ENCODE data around the gene MAGI1.

Gene MAGI1

GRCh38 chr3:65604863-65605526 lies 433.7 kb downstream of the MAGI1 start:
- no peak for DNase-seq

DNA sequence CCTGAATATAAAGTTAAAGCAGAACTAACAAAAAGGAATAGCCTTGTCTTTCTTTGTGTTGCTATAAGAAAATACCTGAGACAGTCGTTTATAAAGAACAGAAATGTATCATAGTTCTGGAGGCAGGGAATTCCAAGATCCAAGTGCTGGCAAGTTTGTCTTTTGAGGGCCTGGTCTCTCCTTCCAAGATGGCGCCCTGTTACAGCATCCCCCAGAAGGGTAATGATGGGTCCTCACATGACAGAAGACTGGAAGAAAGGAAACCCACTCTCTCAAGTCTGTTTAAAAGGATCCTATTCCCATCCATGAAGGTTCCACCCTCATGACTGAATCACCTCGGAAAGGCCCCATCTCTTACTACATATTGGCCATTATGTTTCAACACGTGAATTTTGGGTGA lies 435.1 kb downstream of the MAGI1 start:
- no peak for DNase-seq

- no peak for DNase-seq
Observed at GRCh38 chr3:65600888-65601287, 437.8 kb downstream of the MAGI1 start.

DNA sequence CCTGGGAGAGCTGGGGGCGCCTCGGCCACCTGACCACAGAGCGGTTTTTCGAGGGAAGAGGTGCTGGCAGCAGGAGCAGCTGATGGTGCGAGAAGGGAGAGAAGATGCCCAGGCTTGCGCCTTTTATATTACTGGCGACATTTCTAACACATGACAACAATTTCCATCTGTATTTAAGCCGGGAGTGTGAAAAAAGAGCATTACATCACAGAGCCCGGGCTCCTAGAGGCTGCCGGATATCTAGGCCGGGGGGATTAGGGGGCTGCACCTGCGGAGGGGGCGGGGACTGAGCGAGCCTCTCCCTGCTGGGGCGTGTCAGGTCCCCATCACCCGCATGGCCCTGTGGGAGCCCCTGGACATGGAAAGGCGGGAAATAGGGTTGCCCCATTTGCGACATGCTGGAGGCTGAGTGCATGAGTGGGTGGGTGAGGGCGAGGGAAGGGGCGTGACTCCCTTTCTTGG lies 440.7 kb downstream of the MAGI1 start:
- DNase-seq: no peak

DNA sequence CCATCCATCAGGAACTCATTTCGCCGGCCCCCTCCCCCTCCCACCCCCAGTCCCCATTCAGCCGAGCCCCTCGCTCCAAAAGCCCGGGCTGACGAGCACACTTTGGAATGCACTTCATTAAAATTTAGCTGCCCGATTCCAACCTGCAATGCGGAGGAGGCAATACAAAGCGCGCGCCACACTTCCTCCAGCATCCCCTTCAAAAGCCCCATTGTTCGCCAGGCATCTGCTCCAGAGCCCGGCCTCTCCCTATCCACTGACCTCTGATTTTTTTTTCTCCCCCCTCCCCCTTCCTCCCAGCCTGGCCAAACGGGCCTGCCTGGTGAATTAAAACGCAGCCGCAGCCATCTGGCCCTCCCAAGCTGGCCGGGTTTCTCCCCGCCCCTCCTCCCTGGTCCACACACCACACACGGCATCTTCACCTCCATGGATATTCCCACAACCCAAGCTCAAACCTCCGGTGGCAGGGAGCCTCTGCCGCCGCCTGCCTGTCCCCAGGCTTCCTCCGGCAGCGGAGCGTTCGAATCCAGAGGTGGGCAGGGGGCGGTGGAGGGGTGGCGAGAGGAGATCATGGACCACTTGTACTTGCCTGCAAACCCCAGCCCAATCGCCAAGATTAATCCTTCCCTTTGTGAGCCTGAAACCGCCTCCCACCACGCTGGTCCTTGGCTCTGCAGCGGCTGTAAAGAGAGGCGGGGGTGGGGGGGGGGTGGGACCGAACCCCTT lies 441.3 kb downstream of the MAGI1 start:
- DNase-seq: no peak

- DNase-seq: no peak
Observed at GRCh38 chr3:65596571-65597225, 442.0 kb downstream of the MAGI1 start.

DNA sequence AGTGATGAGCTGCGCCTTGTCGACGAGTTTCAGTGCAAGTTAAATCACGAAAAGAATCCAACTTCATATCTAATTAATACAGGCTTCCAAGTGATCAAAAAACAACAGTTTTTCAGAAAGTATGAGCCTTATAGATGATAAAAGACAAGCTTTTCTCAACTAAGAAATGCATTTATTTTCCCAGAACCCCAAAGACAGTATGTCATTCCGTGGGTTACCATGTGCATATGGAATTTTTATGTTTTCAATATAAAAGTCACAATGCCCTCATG lies 442.8 kb downstream of the MAGI1 start:
- DNase-seq: no peak

DNA sequence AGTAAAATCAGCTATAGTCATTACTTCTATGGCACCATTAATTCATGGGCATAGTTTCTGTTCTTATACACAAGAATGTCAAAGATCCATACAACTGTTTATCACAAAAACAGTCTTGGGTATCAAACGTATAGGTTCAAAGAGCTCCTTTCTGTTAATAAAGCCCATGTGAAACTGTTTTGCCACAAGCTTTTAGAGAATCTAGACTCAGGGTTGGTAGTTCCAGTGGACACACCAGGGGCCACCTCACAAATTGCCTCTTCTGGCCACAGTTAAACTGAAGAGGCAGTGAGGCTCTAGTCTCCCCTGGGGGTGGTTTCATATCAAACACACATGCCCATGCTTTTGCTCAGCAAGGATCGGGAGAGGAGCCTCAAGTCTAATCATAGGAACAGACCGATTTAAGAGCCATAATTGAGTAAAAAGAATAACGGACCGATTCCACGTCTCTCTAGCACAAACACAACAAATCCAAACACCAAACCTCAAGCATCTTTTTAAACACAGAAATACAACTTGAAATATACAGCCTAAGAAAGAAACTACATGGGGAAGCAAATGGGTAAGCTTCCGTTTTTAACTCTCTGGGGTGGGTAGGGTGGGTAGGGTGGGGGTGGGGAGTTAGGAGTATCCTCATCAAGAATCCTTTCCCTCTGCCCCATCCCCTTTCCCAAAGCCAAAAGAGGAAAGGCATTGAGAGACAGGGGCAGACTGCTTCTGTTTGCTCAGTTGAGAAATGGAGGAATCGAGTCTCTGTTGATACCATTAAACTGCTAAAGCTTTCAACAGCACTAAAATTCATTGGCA lies 443.3 kb downstream of the MAGI1 start:
- no peak for DNase-seq

- DNase-seq: no peak
Observed at GRCh38 chr3:65593780-65594752, 444.7 kb downstream of the MAGI1 start.

DNA sequence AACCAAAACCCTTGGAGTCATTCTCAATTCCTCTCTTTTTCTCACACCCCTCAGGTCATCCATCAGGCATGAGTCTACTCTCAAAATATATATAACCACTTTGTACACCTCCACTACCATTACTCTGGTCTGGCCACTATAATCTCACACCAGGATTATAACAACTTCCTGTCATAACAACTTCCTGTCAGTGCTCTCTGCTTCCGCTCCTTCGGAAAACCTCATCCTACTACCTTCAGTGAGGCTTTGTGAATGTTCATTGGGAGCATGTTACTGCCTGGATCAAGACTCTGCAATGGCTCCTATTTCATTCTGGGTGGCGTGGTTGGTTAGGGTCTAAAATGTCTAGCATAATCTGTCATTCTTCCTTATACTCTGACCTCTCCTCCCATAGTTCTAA lies 447.4 kb downstream of the MAGI1 start:
- no peak for DNase-seq

DNA sequence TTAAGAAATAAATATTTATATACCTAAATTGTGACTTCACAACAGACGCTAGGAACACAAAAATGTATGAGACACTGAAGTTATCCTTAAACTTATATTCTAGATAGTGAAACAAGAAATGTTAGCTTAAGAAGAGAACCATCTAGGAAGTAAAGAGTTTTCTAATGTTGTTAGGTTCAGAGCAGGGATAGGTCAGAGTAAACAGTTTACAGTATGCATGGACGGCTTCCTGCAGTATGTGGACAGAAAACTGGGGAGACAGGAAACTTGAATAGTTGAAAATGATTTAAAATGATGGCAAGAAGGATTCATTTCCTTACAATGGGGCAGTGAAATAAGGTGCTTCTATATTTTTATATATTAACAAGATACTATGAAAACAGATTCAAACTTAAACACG lies 449.8 kb downstream of the MAGI1 start:
- no peak for DNase-seq

- DNase-seq: no peak
Observed at GRCh38 chr3:65587650-65588439, 450.9 kb downstream of the MAGI1 start.

DNA sequence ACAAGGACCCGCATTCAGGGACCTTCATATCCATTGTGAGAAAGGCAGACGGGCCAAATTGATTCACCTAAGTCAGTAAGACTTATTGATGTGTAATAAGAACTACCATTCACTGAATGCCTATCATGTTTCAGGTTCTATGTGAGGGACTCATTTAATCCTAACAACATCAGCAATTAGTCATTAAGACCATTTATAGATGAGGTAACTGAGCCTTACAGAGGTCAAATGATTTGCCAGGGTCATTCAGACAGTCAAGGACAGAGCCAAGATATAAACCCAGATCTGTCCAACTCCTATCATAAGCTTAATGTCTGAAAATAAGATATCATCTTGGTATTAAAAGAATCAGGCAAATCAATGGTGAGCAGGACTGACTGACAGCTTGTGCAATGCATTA lies 453.8 kb downstream of the MAGI1 start:
- DNase-seq: no peak

DNA sequence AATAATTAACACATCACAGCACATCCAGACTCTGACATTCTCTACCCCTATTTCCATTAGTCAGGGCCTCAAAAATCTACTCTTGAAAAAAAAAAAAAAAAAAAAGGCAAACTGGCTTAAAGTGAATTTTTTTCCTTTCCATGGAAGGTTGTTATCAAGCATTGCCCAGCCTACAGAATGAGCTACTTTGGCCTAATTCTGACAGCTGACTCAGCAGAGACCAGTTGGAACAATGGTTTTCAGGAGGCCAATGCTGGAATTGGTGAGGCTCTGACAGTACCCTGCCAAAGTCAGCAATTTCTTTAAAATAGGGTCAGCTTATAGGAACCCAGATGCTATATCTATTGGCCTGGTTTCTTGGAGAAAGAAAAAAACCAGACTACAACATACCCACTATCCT lies 454.7 kb downstream of the MAGI1 start:
- DNase-seq: no peak

DNA sequence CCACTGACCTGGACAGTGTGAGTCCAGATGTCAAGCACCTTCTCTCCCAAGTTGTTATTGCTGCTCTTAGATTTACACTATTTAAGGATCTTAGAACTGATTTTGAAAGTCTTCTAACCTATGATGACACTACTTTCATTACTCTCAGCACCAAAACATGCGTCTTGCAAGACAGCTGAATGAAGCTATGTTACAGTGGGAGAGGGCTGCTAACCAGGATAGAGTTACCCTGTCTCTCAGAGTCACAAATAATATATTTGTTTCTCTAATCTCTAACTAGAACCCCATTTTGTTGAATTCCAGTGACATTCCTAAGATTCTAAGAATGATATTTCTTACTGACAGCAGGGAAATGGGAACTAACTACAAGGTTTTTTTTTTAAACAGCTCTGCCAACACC lies 455.5 kb downstream of the MAGI1 start:
- DNase-seq: no peak

DNA sequence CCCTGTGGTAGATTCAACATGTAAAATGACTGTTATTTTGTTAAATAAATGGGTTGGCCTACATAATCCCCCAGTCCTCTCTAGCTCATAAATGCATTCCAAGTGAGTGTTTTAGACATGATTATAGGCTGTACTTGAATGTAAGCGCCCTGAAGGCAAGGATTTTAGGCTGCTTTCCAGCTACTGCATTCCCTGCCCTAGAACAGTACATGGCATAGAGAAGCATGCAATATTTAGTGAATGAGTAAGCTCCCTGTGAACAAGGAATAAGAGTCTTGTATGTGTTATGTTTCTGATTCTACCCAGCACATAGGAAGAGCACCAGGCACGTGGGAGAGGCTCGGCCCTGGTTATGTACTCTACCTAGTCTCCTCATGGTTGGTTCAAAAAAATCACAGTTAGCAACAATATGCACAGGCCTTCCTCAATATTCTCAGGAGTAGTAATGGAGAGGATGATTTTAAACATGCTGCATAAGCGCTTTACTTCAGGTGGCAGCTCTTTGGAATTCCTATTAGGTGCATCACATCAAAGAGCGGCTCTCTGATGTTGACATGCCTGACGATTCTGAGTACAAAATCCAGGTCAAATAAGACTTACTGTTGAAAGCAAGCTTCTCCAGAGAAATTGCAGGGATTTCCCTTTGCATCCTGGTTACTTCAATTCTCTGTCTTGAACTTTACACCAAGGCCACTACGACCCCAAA lies 456.6 kb downstream of the MAGI1 start:
- DNase-seq: no peak

GRCh38 chr3:65581313-65581712 lies 457.4 kb downstream of the MAGI1 start:
- no peak for DNase-seq

GRCh38 chr3:65578861-65579260 lies 459.9 kb downstream of the MAGI1 start:
- peak; percentile 11 for DNase-seq

GRCh38 chr3:65577843-65578430 lies 460.8 kb downstream of the MAGI1 start:
- DNase-seq: no peak

DNA sequence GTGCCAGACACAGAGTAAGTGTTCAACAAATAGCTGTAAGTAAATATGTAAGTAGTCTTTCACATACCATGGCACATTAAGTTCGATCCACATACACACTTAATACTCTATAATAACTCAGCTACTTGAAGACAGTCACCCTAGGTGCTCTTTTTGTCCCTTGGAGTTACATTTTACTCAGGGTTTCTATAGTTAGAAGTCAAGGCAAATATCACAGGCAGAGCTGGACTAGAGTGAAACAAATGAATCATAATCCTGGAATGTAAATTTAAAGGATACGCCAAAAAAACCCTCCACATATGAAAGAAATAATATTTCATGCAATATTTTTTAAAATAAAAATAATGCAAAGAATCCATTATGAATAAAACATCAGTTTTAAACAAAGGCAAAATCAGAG lies 461.8 kb downstream of the MAGI1 start:
- DNase-seq: no peak
